HUES64 (cell line): ENCODE results near the gene XRN1.

Experiments
- H3K27ac ChIP-seq: 2 replicates; pipeline ENCODE4 v1.7.0; 2013; ENCODE audit warnings: low read depth, low read length, inconsistent platforms
- H3K27me3 ChIP-seq: 2 replicates; pipeline ENCODE4 v1.6.1; 2013; ENCODE audit warnings: mild to moderate bottlenecking, low read length; ENCODE audit not compliant: insufficient read depth
- H3K36me3 ChIP-seq: 2 replicates; pipeline ENCODE4 v1.6.1; 2013; ENCODE audit warnings: mild to moderate bottlenecking, low read length; ENCODE audit not compliant: insufficient read depth
- H3K4me1 ChIP-seq: 2 replicates; pipeline ENCODE4 v1.6.1; 2013; ENCODE audit warnings: mild to moderate bottlenecking, low read length, moderate library complexity; ENCODE audit not compliant: insufficient read depth
- H3K4me3 ChIP-seq: 2 replicates; pipeline ENCODE4 v1.5.1; 2013; ENCODE audit warnings: mild to moderate bottlenecking, low read length, moderate library complexity
- H3K9ac ChIP-seq: 2 replicates; pipeline ENCODE4 v1.6.1; 2013; ENCODE audit warnings: mild to moderate bottlenecking, low read depth, low read length
- H3K9me3 ChIP-seq: 2 replicates; pipeline ENCODE4 v1.6.1; 2013; ENCODE audit warnings: low read depth, low read length; ENCODE audit not compliant: insufficient read depth
- WGBS: fragments of 150-250, 120-280 bp; methylation state at CpG from one replicate; pipeline ENCODE4 v1.1.7; 2013; ENCODE audit warnings: missing lambda C conversion rate; 5-methylcytosine and 5-hydroxymethylcytosine counted together

The XRN1 gene

DNA sequence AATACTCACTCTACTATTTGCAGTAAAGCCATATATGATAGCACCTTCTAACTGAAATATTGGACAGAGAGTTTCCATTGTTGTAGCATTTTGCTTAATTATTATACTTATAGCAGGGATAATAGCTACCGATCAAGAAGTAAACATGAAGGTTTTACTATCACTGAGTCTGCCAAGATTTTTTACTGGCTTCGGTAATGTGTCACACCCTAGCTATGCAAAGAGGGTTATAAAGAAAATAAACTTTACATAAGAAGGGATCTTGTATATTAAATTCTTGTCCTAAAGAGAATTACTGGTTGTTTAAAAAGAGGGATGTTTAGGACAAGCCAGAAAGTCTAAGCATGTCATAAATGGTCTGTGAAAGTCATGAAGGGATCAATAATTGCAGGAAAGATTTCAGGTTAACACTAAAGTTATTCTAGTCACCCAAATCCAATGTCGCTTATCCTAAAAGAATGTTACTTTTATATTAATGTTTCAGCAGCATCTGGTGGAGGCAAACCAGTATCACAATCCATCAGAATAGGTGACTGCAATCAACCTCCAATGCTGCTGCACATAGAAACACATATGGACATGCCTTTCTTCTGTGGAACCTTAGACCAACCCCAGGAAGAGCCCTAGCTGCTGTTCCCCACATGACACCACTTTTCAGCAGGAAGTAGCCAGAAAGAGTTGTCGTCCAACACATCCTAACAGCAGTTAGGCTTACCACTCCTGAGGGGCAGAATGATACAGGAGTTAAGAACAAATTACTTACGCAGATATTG lies 159.8 kb downstream of the XRN1 start:
- WGBS = 91% methylated on average over 5 of the region's 5 CpGs
- Histone ChIP-seq H3K36me3 (no peaks in the 10 kb centered on the region), H3K27me3 (no peaks in the 10 kb centered on the region), H3K4me1 (no peaks in the 10 kb centered on the region), H3K9me3 (peaks cover 54% of the 10 kb centered on the region), H3K27ac (no peak overlapping the region), H3K4me3 (no peak overlapping the region), H3K9ac (no peak overlapping the region)

DNA sequence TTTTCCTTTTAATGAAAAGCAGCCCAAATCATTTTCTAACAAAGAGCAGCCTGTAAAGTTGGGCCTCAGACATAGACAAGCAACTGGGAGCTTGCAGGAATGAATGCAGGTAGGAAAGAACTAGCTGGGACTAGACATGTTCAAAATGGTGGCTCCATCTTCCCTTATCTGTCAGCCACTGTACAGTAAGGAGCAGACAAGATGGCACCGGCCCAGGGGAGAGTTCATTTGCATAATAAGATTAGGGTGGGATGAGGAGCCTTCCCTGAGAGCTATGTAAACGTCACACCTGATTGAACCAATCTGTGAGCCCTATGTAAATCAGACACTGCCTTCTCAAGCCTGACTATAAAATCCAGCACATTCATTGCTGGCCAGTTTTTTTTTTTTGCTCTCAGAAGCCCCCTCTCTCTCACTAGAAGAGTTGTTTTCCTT lies 162.7 kb downstream of the XRN1 start:
- Histone ChIP-seq H3K4me3 (no peak overlapping the region), H3K27me3 (no peaks in the 10 kb centered on the region), H3K36me3 (no peaks in the 10 kb centered on the region), H3K27ac (no peak overlapping the region), H3K4me1 (no peaks in the 10 kb centered on the region), H3K9me3 (peaks cover 48% of the 10 kb centered on the region), H3K9ac (no peak overlapping the region)
- WGBS = 89% methylated on average over 2 of the region's 2 CpGs

DNA sequence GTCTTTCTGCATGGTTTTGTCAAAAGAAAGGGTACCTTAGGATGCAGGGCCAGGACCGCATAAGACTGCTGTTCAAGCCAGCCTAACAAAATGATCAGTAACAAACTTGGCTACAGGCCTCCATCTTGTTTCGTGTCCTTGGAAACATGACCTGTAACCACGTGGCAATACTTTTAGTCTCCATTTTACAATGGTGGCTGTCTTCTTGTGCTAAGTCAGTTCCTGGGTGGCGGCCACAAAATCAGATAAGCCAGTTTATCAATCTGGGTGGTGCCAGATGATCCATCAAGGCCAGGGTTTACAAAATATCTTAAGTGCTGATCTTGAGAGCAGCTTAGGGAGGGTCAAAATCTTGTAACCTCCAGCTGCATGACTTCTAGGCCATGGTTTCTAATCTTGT lies 165.3 kb downstream of the XRN1 start:
- no peak overlapping the region for H3K4me3 ChIP-seq
- H3K27ac ChIP-seq = no peak overlapping the region
- H3K4me1 ChIP-seq = no peaks in the 10 kb centered on the region
- H3K36me3 ChIP-seq = no peaks in the 10 kb centered on the region
- WGBS = 95% methylated on average over 4 of the region's 4 CpGs
- H3K27me3 ChIP-seq = peaks cover 4% of the 10 kb centered on the region; the same call in 1 of the 2 replicates
- H3K9ac ChIP-seq = no peak overlapping the region
- peaks cover 31% of the 10 kb centered on the region for H3K9me3 ChIP-seq

DNA sequence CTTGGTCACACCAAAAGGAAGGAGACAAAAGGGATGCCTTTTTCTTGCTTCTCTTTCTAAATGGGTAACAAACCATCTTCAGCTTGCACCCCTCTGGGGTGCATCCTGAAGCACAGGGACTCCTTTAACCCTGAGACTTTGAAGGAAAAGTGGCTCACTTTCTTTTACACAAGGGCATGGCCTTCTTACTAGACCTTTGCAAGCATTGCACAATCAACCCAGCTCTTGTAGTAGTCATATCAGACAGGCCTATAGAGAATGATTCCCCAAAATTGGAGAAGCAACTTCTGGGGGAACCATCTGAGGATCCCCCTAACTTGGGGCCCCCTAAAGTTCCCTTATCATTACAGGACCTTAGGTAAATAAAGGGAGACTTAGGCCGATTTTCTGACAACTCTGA lies 166.4 kb downstream of the XRN1 start:
- Histone ChIP-seq H3K27ac (no peak overlapping the region), H3K27me3 (peaks cover 4% of the 10 kb centered on the region; the same call in 1 of the 2 replicates), H3K36me3 (no peaks in the 10 kb centered on the region), H3K4me3 (no peak overlapping the region), H3K9ac (no peak overlapping the region), H3K4me1 (no peaks in the 10 kb centered on the region), H3K9me3 (peaks cover 22% of the 10 kb centered on the region)
- 89% methylated on average over 1 of the region's 1 CpG for WGBS

DNA sequence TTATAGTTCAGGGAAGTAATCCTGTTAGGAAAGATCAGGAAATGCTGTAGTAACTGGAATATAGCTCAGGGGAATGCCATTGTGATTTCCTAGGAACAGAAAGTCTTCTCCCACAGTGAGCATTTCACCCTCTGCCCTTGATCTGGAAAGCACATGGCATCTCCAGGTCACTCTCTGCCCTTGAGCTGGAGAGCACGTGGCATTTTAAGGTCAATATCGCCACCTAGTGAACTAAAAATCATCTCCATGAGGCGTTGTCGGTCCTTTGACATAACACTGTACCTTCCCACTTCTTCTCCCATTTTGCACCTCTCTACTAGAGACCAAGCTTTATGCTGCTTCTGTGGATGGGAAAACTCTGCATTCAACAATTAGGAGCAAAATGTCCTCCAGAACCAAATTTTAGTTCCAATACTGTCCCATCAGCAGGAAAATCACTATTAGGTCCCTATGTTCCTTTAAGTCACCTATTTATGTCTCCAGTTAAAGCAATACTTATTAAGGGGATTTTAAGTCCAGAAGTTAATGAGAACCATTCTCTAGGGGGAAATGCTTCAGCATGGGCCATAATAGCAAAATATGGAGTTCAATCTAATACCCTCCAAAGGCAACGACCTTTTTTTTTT lies 167.8 kb downstream of the XRN1 start:
- peaks cover 4% of the 10 kb centered on the region; the same call in 1 of the 2 replicates for H3K27me3 ChIP-seq
- WGBS = 30% methylated on average over 5 of the region's 5 CpGs
- H3K9ac ChIP-seq = no peak overlapping the region
- H3K9me3 ChIP-seq = peaks cover 8% of the 10 kb centered on the region
- no peak overlapping the region for H3K27ac ChIP-seq
- H3K4me3 ChIP-seq = no peak overlapping the region
- H3K4me1 ChIP-seq = no peaks in the 10 kb centered on the region
- H3K36me3 ChIP-seq = no peaks in the 10 kb centered on the region

DNA sequence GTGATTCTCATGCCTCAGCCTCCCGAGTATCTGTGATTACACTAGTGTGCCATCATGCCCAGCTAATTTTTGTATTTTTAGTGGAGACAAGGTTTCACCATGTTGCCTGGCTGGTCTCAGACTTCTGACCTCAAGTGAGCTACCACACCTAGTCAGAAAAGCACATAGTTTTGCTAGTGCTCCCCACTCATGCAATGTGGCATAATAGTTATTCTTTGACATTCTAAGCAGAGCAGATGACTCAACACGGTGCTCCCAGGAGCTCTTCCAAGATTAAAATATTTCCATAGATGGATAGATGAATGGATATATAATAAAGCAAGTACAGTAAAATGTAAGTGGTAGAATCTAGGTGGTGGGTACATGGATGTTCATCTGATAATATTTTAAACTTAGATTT lies 169.4 kb downstream of the XRN1 start:
- Histone ChIP-seq H3K36me3 (no peaks in the 10 kb centered on the region), H3K9ac (no peak overlapping the region), H3K9me3 (peaks cover 8% of the 10 kb centered on the region), H3K27me3 (peaks cover 4% of the 10 kb centered on the region; the same call in 1 of the 2 replicates), H3K4me3 (no peak overlapping the region), H3K27ac (no peak overlapping the region), H3K4me1 (no peaks in the 10 kb centered on the region)
- 94% methylated on average over 2 of the region's 2 CpGs for WGBS

DNA sequence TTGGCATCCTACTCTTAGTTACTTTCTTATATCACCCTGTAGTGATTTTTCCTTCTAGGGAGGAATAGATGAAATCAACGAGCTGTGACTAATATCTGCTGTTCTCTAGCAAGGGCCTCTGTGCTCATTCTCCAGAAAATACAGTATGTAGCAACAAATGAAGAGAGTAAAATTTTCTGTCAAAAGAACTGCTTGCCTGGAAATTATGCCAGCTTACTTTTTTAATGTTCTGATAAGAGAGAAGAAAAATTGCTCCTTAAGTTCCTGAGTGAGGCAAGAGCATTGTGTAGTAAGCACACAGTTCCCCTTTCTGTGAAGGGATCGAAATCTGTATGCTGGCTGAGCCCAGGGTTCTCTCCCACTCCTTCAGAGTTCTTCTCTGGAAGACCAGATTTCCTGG lies 171.1 kb downstream of the XRN1 start:
- no peak overlapping the region for H3K9ac ChIP-seq
- no peak overlapping the region for H3K27ac ChIP-seq
- no peak overlapping the region for H3K4me3 ChIP-seq
- WGBS = 100% methylated on average over 2 of the region's 2 CpGs
- H3K9me3 ChIP-seq = peaks cover 8% of the 10 kb centered on the region
- H3K4me1 ChIP-seq = no peaks in the 10 kb centered on the region
- no peaks in the 10 kb centered on the region for H3K36me3 ChIP-seq
- H3K27me3 ChIP-seq = peaks cover 4% of the 10 kb centered on the region; the same call in 1 of the 2 replicates

DNA sequence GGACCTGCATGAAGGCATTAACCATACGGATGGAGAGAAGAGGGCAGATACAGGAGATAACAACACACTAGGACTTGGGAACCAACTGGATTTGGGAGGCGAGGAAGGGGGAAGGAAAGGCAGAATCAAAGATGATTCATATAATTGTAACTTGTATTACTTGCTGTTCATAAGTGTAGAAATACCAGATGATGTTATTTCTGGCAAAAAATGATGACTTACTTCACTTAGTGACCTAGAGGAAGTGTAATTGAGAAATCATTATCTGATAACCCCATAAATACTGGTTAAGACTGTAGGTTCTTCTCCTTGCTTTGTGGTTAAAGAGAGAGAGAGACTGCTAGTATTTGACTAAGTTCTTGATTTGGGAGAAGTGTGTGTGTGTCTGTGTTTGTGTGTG lies 172.0 kb downstream of the XRN1 start:
- H3K27ac ChIP-seq = no peak overlapping the region
- 95% methylated on average over 2 of the region's 2 CpGs for WGBS
- H3K9ac ChIP-seq = no peak overlapping the region
- peaks cover 8% of the 10 kb centered on the region for H3K9me3 ChIP-seq
- H3K4me3 ChIP-seq = no peak overlapping the region
- H3K36me3 ChIP-seq = no peaks in the 10 kb centered on the region
- peaks cover 4% of the 10 kb centered on the region; the same call in 1 of the 2 replicates for H3K27me3 ChIP-seq
- H3K4me1 ChIP-seq = no peaks in the 10 kb centered on the region

DNA sequence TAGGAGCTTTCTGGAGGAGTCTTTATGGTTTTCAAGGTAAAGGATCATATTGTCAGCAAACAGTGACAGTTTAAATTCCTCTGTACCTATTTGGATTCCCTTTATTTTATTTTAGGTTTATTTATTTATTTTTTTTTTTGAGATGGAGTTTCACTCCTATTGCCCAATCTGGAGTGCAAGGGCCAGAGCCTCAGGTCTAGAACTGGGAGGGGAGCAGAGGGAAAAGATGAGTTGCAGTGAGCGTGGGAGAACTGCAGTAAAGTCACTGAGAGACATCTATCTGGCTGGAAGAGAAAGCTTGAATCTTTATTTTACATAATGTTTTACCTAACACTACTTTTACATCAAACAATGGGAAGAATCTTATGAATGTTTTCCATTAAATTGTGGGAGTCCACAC lies 172.9 kb downstream of the XRN1 start:
- Histone ChIP-seq H3K4me3 (no peak overlapping the region), H3K36me3 (no peaks in the 10 kb centered on the region), H3K27me3 (peaks cover 4% of the 10 kb centered on the region; the same call in 1 of the 2 replicates), H3K4me1 (no peaks in the 10 kb centered on the region), H3K9ac (no peak overlapping the region), H3K27ac (no peak overlapping the region), H3K9me3 (peaks cover 8% of the 10 kb centered on the region)
- WGBS = 100% methylated on average over 1 of the region's 1 CpG

DNA sequence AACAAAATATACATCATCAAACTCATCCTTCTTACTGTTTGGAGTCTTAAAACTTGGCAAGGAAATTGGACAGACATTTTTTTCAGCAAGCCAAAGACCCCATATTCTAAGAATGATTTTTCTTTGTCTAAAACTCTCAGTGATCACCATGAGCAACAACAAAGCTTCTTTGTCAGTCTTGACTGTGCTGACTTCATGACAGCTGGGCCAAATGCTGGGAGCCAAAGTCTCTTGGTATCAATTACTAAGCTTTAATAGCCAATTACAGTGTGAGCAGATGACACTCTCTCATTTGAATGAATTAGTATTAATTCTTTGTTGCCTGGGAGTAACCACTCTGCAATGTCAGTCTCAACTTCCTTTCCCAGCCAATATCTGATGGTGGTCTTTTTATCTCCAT lies 174.3 kb downstream of the XRN1 start:
- Histone ChIP-seq H3K9me3 (no peaks in the 10 kb centered on the region), H3K9ac (no peak overlapping the region), H3K27me3 (no peaks in the 10 kb centered on the region), H3K4me3 (no peak overlapping the region), H3K4me1 (no peaks in the 10 kb centered on the region), H3K36me3 (no peaks in the 10 kb centered on the region), H3K27ac (no peak overlapping the region)

DNA sequence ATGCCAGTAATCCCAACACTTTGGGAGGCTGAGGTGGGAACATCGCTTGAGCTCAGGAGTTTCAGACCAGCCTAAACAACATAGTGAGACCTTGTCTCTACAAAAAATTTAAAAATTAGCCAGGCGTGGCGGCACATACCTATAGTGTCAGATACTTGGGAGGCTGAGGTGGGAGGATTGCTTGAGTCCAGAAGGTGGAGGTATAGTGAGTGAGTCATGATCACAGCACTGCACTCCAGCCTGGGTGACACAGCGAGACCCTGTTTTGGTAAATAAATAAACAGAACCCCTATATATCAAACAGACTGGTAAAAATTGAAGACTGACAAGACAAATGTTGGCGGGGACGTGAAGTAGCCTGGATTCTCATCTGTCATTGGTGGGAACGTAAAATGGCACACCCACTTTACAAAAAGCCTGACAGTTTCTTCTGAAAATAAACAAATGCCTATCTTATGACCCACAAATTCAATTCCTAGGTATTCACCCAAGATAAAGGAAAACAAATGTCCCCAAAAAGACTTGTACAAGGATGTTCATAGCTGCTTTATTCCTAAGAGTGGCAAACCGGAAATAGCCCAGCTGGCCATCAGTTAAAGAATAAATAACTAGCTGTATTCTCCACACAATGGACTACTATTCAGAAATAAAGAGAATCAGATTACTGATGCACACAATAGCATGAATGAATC lies 175.5 kb downstream of the XRN1 start:
- H3K36me3 ChIP-seq = no peaks in the 10 kb centered on the region
- H3K27ac ChIP-seq = no peak overlapping the region
- 94% methylated on average over 8 of the region's 8 CpGs for WGBS
- H3K9me3 ChIP-seq = no peaks in the 10 kb centered on the region
- H3K4me3 ChIP-seq = no peak overlapping the region
- H3K4me1 ChIP-seq = no peaks in the 10 kb centered on the region
- no peak overlapping the region for H3K9ac ChIP-seq
- H3K27me3 ChIP-seq = no peaks in the 10 kb centered on the region
